ENCODE measurements around the gene PBXIP1. TPM values are rescaled to one million over a fixed set of nuclear protein-coding genes. Genes with fewer than 3 reads are reported as not detected.

PBXIP1 gene
- total RNA-seq, 1 donor from 2014 or later, result 29.9 TPM

DNA sequence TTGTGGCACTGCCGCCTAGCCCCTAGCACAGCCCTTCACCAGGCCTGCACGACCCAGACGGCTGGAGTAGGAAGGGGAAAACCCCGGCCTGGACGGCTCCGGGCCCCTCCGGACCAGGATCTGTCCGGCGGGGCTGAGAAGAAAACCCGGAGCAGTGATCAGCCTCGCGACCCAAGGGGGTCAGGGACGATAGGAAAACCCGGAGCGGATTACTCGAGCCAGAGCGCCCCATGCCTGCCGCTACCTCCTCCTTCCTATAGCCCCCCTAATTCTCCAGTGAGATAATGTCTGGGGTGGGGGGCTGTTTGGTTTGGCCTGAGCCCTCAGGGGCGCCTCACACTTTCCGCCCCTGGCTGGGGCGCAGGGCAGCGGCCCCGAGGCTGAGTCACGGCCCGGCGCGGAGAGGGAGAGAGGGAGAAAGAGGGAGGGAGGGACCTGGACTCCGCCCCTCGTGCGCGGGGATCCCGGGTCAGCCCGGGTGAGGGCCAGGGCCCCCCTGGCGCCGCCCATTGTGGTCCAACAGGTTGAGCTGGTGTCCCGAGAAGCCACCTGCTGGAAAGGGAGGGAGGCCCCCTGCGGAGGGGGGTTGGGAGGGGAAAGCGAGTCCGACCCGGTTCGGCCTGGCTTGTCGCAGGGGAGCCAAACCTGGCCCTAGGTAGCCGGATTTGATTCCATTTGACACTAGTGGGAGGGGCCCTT, 45.0 kb upstream of the PBXIP1 start:
- H3K9me3 Mint-ChIP-seq (ENCODE audit: unreplicated experiment), result peaks cover 5% of the 10 kb centered on the region
- TF ChIP-seq CTCF (IDR thresholded peaks at IDR 0.05; ENCODE audit: partially characterized antibody, unreplicated experiment), result no peak
- peaks cover 7% of the 10 kb centered on the region for H3K4me1 Mint-ChIP-seq (ENCODE audit: low read depth, unreplicated experiment)
- no peak overlapping the region for H3K27ac Mint-ChIP-seq (ENCODE audit: unreplicated experiment)
- H3K4me3 Mint-ChIP-seq (ENCODE audit: unreplicated experiment), result peak overlapping the region; percentile 75
- peak; percentile 84 for DNase-seq
- H3K27me3 Mint-ChIP-seq (ENCODE audit: unreplicated experiment), result peaks cover 9% of the 10 kb centered on the region
- H3K36me3 Mint-ChIP-seq (ENCODE audit: unreplicated experiment), result no peaks in the 10 kb centered on the region

DNA sequence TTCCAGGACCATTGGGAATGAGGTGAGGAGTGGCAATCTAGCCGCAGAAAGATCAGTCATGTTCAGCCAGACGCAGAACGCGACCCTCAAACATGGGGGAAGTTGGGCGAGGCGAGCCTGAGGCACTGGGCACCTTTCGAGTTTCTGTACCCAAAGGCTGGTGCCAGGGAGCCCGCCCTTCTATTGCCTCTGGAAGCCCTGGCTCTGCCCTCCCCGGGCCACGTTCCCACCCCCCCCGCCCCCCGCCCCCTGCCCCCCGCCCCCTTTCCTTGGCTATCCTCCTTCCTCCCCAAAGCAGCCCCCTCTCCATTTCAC, 44.5 kb upstream of the PBXIP1 start:
- no peak for DNase-seq
- Mint-ChIP-seq H3K36me3 (ENCODE audit: unreplicated experiment) (no peaks in the 10 kb centered on the region), H3K9me3 (ENCODE audit: unreplicated experiment) (peaks cover 5% of the 10 kb centered on the region), H3K27me3 (ENCODE audit: unreplicated experiment) (peaks cover 9% of the 10 kb centered on the region), H3K4me3 (ENCODE audit: unreplicated experiment) (peak overlapping the region; percentile 88), H3K4me1 (ENCODE audit: low read depth, unreplicated experiment) (peaks cover 7% of the 10 kb centered on the region), H3K27ac (ENCODE audit: unreplicated experiment) (no peak overlapping the region)
- no peak for TF ChIP-seq CTCF (IDR thresholded peaks at IDR 0.05; ENCODE audit: partially characterized antibody, unreplicated experiment)

DNA sequence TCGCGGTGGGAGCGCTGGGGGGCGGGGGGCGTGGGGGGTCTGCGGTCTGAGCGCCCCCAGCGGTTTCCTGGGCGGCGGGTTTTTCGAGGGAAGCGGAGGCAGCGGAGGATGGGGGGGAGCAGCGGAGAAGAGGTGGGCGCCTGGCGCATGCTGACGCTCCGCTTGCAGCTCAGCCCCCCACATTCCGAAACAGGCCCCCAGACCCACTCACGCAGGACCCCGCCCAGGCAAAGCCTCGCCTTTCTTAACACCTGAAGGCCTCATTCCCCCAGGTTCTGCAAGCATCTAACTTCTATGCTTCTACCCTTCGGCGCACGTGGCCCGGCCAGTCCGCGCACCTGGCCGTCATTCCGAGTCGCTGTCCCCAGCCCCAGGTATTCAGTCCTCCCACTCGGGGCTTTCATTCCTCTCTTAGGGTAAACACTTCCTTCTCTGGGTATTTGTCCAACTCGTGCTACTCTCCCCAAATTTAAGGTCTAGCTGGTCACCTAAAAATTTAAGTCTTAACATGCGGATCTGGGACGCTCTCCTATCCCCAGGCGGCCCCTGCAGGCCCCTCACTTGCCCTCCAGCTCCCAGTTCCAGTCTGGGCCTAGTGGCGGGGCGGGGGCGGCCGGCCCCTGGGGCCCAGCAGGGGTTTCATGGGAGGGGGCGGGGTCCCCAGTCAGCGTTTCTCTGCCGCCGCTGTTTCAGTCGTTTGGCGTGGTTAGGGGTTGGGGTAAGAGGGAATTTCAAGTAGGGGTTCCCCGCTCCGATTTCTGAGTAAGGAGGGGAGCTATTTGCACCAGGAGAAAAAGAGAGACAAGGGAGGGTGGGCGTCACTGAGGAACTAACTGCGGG, 43.9 kb upstream of the PBXIP1 start:
- H3K27ac Mint-ChIP-seq (ENCODE audit: unreplicated experiment), result no peak overlapping the region

DNA sequence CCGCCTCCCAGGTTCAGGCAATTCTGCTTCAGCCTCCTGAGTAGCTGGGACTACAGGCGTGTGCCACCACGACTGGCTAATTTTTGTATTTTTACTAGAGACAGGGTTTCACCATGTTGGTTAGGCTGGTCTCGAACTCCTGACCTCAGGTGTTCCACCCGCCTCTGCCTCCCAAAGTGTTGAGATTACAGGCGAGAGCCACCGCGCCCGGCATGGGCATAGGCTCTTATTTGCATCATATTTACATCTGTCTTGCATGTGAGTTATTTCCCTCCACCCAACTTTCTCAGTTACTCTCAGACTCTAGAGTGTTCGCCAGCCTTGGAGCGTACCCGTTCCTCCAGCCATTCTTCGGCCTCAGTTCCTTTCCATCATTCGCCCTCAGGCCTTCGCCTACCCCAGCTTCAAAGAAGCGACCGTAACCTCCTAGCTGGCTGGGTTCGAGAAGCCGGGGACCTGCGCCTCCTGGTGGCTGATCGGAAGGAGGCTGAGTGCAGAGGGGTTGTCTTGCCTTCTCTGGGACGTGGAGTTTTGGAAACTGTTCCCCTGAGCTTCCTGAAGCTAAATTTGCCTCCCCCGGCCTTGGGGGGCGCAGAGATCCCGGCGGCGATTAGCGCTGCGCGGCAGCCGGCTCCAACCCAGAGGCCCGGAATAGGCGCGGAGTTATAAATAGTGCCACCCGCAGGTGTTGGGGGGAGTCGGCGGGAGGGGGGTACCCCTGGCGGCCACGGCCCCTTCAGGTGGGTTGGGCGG, 43.1 kb upstream of the PBXIP1 start:
- H3K9me3 Mint-ChIP-seq (ENCODE audit: unreplicated experiment), result peaks cover 5% of the 10 kb centered on the region
- peak; percentile 92 for TF ChIP-seq CTCF (IDR thresholded peaks at IDR 0.05; ENCODE audit: partially characterized antibody, unreplicated experiment)
- H3K4me3 Mint-ChIP-seq (ENCODE audit: unreplicated experiment), result peak overlapping the region; percentile 67
- peaks cover 4% of the 10 kb centered on the region for H3K4me1 Mint-ChIP-seq (ENCODE audit: low read depth, unreplicated experiment)
- peak overlapping the region; percentile 22 for H3K27ac Mint-ChIP-seq (ENCODE audit: unreplicated experiment)
- H3K36me3 Mint-ChIP-seq (ENCODE audit: unreplicated experiment), result no peaks in the 10 kb centered on the region
- peak; percentile 87 for DNase-seq
- peaks cover 5% of the 10 kb centered on the region for H3K27me3 Mint-ChIP-seq (ENCODE audit: unreplicated experiment)

More for the DNA sequence above, 43.9 kb upstream of the PBXIP1 start:
- H3K27me3 Mint-ChIP-seq (ENCODE audit: unreplicated experiment), result peaks cover 9% of the 10 kb centered on the region
- peak overlapping the region; percentile 88 for H3K4me3 Mint-ChIP-seq (ENCODE audit: unreplicated experiment)
- no peak for DNase-seq
- H3K9me3 Mint-ChIP-seq (ENCODE audit: unreplicated experiment), result peaks cover 5% of the 10 kb centered on the region
- TF ChIP-seq CTCF (IDR thresholded peaks at IDR 0.05; ENCODE audit: partially characterized antibody, unreplicated experiment), result no peak
- no peaks in the 10 kb centered on the region for H3K36me3 Mint-ChIP-seq (ENCODE audit: unreplicated experiment)
- peaks cover 7% of the 10 kb centered on the region for H3K4me1 Mint-ChIP-seq (ENCODE audit: low read depth, unreplicated experiment)

Data from glutamatergic neuron (in vitro differentiated cells).